TTC549 (cell line): Measurements from ENCODE around the gene MYRFL.
"Not testable (repeated sequence)": the region's sequence is repeated elsewhere in the genome, so short reads cannot be mapped to it uniquely, and the experiment has no call there.

Experiments used
- FAIRE-seq: peaks from 2 replicates; lab custom pipeline; 2012; peaks lifted over from hg19 to GRCh38; lab: Jason Lieb, UNC

The MYRFL gene

DNA sequence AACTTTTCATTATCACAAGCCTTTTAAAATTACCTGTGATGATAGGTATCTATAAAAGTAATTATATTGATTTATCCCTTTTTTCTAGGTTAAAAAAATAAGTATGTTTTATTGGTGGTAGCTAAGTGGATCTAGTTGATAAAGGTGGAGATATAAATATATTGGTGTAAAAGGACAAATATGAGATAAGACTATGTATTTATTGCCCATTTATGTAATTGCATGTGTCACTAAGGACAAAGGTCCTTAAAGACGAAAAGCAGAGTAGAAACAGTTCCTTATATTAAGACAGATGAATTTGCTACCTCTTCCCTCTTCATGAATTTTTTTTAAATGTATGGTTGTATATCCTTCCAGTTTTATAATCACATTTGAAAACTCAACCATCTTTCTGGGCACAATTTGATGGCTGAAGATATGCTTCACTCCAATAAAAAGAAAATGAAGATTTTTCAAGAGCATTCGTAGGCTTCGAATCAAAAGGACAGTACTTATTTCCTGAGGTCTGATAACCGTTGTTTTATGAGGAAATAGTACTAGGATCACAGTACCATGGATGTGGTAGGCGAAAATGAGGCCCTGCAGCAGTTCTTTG, at the start of gene MYRFL:
TSS of gene MYRFL (plus strand) at position 262 of the 595 bp plus-strand sequence. CDS start at position 553, 291 bp downstream.
- no peak for FAIRE-seq

DNA sequence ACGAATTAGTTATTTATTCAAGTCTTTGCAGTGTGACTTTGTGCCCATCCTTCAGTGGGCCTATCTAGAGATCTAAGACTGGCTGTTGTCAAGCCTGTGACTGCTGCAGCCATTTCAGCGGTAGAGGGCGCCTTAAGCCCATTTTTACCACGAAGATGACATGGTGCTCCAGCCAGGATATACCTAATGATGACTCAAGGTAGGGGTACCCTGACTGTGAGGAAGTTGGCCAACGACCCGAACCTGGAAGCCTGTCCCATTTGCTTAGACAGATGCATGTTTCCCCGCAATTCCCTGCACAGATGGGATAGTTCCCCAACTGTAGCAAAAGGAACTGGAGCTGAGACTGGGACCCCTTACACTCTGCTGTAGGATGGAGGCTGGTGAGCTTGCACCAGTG, 45.1 kb upstream of the MYRFL start:
- FAIRE-seq = no peak

- FAIRE-seq = no peak
Observed at GRCh38 chr12:69783365-69783764, 41.7 kb upstream of the MYRFL start.

GRCh38 chr12:69789351-69789750, 35.7 kb upstream of the MYRFL start:
- FAIRE-seq = no peak

- FAIRE-seq = no peak
Observed at GRCh38 chr12:69792533-69792932, 32.5 kb upstream of the MYRFL start.

GRCh38 chr12:69807101-69807897, 17.7 kb upstream of the MYRFL start:
- not testable (repeated sequence) for FAIRE-seq

- FAIRE-seq = no peak
Observed at GRCh38 chr12:69810870-69811498, 14.0 kb upstream of the MYRFL start.

GRCh38 chr12:69816082-69816481, 8.9 kb upstream of the MYRFL start:
- no peak for FAIRE-seq

DNA sequence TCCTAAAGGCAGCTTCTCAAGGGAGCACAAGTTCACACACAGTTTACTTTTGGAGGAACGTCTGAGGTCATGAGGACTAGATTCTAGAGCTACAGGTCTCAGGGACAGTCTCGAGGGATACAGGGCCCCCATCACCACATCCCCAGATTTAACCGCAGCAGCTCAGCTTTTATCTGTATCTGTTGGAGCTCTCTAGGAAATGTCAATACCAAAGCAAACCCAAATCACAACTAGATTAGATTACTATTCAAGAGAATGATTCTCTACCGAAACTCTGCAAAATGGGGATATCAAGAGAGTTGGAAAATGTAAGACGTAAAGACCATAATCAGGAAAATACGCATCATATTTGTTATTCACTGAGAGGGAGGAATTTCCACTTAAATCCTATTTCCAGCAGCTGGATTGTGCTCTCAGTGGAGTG, 4.0 kb upstream of the MYRFL start:
- no peak for FAIRE-seq

DNA sequence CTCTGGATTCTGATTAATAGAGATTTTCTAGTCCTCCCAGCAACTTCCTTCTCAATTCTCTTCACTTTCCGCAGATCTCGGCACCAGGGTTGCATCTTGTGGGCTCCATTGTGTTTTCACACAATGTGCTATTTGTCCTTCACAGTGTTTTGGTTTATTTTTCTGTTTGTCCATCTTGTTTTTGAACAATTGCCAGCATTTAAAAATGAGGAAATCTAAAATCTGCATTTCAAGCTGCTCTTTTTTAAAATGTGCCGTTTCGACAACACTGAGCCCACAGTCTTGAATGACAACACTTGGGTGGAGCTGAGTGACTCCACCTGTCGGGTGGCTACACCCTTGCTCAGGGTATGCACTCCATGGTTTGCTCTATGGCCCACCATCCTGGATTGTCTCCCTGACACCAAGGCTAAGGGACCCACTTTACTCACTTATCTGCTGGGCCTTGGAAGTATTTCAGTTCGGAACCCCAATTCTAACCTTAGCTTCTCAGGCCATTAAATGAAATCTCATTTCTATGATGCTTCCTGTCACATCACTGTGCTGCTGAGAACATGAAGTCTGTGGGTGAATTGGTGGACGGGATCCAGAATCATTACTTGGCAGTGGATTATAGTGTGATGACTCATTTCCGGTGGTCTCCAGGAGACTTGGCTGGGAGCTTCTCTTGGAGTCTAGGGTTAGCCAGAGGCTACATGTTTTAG, 3.4 kb upstream of the MYRFL start:
- FAIRE-seq = no peak

- no peak for FAIRE-seq
Observed at GRCh38 chr12:69822201-69822860, 2.7 kb upstream of the MYRFL start.

DNA sequence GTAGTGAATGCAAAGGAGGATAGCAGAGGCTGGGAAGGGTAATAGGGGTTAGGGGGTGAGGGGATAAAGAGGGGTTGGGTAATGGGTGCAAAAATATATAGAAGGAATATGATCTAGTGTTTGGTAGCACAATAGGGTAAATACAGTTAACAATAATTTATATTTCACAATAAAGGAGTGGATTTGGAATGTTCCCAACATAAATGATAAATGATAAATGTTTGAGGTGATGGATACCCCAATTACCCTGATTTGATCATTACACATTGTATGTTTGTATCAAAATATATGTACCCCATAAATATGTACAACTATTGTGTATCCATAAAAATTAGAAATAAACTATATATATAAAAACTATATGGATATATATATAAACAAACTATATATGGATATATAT, 999 bp upstream of the MYRFL start:
- FAIRE-seq = no peak

DNA sequence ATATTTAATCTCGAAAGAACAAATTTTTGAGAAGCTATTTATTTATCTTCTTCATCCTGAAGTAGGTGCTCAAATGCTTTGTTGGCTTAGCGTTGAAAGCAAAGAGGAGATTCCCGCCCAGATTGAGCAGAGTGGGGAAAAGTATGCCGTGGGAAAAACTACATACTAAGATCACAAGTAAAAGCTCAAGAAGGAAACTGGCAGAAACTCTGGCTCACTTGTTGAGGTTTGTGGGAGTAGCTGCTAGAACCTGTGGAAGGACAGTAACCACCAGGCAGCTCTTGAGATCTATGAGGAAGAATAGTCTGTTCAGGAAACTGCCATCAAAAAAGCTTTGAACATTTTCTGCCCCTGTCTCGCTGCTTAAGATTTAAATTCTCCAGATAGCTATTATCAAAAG, 3.9 kb downstream of the MYRFL start:
- no peak for FAIRE-seq

DNA sequence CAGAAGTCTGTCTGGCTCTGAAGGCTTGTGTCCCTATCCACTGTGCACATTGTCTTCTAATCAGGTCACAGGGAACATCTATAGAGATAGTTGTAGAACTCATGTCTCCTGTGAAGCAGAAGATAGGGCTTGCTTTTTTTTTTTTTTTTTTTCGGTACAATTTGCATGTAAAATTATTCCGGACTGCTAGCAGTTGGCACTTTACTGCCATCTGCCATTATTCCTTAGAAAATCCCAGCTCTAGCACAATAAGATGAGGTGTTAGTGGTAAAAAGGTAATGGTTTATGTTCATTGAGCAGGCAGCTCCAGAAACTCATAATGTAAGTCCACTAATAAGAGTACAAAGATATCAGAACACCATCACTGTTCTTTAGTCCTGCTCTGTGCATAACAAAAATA, 8.7 kb downstream of the MYRFL start:
- no peak for FAIRE-seq

GRCh38 chr12:69834147-69834546, 9.1 kb downstream of the MYRFL start:
- no peak for FAIRE-seq

DNA sequence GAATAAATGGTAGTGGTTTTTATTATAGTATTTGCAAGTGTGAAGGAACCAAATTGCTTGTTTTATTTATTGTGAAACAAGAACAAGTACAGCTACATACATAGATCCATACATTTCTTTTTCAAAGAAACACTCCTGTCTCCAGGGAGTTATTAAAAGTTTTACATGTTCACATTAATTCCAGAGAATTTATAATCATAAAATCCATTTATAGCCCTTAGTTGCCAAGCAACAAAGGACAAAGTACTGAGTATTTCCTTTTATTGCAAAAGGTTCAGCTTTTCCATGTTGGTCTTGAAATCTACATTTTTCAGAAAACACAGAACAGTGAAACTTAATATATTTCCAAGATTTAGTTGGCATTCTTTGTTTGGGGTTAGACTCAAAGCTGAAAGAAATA, 9.5 kb downstream of the MYRFL start:
- FAIRE-seq = no peak

DNA sequence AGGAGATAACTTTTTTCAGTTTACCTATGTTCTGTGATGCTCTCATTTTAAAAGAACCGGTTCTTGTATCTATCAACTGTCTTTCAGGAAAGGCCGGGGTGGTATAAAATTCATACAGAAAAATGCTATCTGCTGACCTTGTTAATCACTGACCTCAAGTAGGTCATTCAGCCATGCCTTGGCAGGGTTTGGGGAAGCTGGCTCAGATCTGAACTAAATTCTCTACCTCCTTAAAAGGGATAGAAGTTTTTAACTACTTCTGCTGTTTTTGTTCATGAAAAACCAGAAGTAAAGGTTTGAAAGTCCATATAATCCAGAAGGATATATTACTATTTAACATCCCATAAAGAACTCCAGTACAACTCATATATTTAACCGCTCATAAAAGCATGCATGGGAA, 10.1 kb downstream of the MYRFL start:
- no peak for FAIRE-seq

DNA sequence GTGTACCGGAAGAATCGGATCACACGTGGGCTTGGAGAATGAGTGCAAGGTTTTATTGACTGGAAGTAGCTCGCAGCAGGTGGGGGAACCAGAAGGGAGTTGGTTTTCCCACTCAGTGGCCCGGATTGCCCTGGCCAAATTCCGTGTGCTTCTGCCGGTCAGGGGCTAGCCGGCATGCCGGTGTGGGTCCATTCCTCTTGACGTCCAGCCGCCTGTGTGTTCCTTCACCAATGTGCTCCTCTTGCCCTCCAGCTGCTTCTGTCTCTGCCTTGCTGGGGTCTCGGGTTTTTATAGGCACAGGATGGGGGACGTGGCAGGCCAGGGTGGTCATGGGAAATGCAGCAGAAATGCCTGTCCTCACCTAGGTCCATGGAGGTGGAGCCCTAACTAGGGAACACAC, 11.0 kb downstream of the MYRFL start:
- FAIRE-seq = no peak

GRCh38 chr12:69837191-69837590, 12.2 kb downstream of the MYRFL start:
- FAIRE-seq = no peak

GRCh38 chr12:69837657-69838415, 12.8 kb downstream of the MYRFL start:
- no peak for FAIRE-seq

DNA sequence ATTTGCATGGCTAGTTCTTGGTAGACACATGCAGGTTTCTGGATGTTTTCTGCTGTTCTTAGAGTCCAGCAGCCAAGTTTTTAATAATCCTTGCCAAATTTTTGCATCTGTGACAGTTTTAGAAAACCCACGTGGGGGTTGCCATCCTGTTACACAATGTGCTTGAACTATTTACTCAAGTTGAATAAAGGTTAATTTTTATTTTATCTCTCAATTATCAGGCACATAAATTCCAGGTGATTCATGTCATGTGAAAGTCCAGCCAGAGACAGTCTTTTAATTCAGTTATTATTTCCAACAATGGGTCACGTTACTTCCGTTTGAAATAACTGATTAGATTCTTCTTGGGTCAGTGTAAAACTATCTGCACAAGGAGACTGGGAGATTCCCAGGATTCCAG, 15.7 kb downstream of the MYRFL start:
- FAIRE-seq = no peak

GRCh38 chr12:69843608-69844007, 18.6 kb downstream of the MYRFL start:
- FAIRE-seq = no peak
